ENCODE data around the gene CAVIN2.

CAVIN2 gene

GRCh38 chr2:191845876-191846514 is 893 bp downstream of the CAVIN2 start:
- no peak overlapping the region for H3K4me3 ChIP-seq (ENCODE audit: low read length)
- no peak for DNase-seq (ENCODE audit: low read depth, low spot score)

DNA sequence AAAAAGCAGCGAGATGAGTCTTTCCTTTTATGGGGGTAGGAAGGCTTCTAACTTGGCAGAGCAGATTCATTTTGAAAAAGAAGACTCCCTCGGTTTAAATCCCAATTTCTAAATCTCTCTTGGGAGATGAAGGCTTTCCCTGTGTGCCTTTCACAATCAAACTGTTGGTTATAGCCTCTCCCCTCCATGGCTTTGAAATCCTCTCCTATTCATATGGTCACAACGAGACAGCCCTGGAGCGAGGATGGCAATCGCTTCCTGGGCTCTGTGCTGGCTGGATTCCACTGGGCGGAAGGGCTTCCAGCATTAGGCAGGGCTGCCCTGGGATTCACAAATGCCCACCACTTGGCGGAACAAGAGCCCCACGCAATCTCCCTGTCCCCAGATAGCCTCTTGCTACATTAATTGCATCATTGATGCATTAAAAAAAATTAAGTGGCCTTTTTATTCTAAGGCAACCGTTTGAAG is 1.6 kb downstream of the CAVIN2 start:
- DNase-seq (ENCODE audit: low read depth, low spot score) = no peak
- no peak overlapping the region for H3K4me3 ChIP-seq (ENCODE audit: low read length)

DNA sequence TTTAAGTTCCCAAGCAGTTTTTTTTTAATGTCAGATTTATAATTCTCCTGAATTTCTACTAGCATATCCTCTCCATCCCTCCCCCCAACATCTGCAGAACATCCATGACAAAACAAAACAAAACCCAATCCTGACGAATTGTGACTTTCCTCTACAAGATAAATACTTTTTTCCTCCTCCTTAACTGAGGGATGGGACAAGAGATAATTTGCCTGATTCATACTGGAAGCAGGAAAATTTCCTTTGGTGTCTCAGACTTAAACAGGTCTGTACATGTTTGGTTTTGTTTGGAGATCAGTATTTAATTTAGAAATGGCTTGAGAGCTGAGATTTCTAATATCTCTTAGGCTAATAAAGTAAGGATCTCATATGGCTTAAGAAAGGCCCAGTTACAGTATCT is 2.2 kb downstream of the CAVIN2 start:
- no peak for DNase-seq (ENCODE audit: low read depth, low spot score)

DNA sequence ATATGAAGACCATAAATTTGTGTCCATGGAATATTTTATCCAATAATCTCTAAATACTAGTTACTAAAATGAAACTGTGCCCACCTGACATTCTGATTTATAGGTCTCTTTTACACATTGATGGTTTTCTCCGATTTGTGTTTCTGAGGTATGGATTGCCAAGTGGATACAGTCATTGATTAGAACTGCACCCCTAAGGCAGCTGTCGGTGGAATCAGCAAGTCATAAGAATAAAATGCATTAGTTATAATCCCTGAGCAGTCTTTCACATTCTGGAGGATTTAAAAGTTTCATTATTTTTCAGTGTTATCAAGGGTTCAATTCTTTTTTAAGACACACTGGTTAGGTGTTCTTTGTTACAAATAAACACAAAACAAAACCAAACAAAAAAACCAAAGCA is 6.0 kb downstream of the CAVIN2 start:
- DNase-seq (ENCODE audit: low read depth, low spot score) = no peak
- no peak overlapping the region for H3K4me3 ChIP-seq (ENCODE audit: low read length)

More for the DNA sequence above, 2.2 kb downstream of the CAVIN2 start:
- H3K4me3 ChIP-seq (ENCODE audit: low read length) = no peak overlapping the region

GRCh38 chr2:191839918-191840804 is 6.7 kb downstream of the CAVIN2 start:
- no peak for DNase-seq (ENCODE audit: low read depth, low spot score)
- H3K4me3 ChIP-seq (ENCODE audit: low read length) = no peak overlapping the region

DNA sequence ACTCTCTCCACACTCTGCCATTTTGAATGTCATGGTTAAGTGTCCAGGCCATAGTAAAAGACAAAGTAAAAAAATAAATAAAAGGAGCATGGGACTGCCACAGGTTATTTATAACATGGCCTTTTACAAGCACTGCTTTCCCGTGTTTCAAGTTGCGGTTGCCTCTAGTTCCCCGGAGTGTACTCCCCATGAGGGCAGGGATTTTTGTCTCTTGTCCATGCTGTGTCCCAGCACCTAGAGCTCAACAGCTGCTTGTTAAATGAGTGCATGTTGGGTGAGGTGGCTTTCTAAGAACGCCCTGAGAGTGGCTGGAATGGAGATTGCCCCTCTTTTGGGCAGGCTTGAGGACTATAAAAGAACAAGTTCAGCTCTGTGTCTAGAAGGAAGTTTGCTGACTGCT is 8.4 kb downstream of the CAVIN2 start:
- DNase-seq (ENCODE audit: low read depth, low spot score) = no peak
- no peak overlapping the region for H3K4me3 ChIP-seq (ENCODE audit: low read length)

- no peak for DNase-seq (ENCODE audit: low read depth, low spot score)
- H3K4me3 ChIP-seq (ENCODE audit: low read length) = no peak overlapping the region
These were observed 9.8 kb downstream of the CAVIN2 start for GRCh38 chr2:191836853-191837769.

- no peak overlapping the region for H3K4me3 ChIP-seq (ENCODE audit: low read length)
- DNase-seq (ENCODE audit: low read depth, low spot score) = no peak
These were observed 10.4 kb downstream of the CAVIN2 start for GRCh38 chr2:191836471-191836852.

GRCh38 chr2:191835539-191836350 is 11.1 kb downstream of the CAVIN2 start:
- DNase-seq (ENCODE audit: low read depth, low spot score) = no peak
- no peak overlapping the region for H3K4me3 ChIP-seq (ENCODE audit: low read length)

DNA sequence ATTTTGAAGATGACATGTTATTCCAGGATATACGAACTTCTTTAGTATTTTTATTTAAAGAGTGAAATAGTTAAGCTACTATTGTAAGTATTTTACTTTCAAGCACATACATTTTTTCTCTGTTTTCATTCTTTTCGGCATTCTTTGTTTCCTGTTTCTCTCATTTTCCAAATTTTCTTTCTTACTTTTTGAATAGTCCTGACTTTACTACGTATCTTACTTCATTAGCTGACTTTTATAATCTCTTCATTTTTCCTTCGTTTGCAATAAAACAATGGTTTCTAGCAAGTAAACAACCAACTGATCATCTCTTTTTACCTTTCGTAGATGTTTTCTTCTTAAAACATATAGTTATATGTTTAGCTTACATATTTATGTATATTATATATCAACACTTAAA is 11.8 kb downstream of the CAVIN2 start:
- no peak for DNase-seq (ENCODE audit: low read depth, low spot score)
- H3K4me3 ChIP-seq (ENCODE audit: low read length) = no peak overlapping the region

GRCh38 chr2:191833356-191833755 is 13.5 kb downstream of the CAVIN2 start:
- DNase-seq (ENCODE audit: low read depth, low spot score) = no peak
- no peak overlapping the region for H3K4me3 ChIP-seq (ENCODE audit: low read length)

GRCh38 chr2:191832668-191833067 is 14.2 kb downstream of the CAVIN2 start:
- no peak for DNase-seq (ENCODE audit: low read depth, low spot score)
- H3K4me3 ChIP-seq (ENCODE audit: low read length) = no peak overlapping the region

DNA sequence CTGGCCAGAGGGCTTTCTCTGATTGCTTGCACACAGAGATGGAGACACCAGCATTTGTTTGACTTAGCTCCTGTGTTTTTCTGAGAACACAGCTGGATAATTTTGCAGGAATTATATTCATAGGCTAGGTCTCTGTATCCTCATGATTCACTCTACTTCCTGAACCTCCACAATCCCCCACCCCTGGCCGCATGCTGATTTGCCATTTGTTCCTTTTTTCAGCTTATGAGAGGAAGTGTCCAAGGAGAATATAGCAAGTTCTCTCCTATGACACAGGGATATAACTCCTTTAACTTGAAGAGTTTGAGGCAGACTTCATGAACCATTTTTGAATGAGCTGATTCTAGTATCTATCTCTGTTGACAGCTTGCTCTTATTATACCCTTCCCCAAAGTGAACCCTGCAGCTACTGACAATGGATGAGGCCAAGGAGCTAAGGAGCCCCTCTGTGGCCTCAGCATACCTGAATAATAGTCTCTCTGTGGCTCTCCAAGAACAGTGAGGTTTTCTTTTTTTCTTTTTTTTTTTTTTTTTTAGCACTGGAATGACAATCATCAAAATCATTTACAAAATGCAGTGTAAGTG is 15.4 kb downstream of the CAVIN2 start:
- DNase-seq (ENCODE audit: low read depth, low spot score) = no peak
- H3K4me3 ChIP-seq (ENCODE audit: low read length) = no peak overlapping the region

DNA sequence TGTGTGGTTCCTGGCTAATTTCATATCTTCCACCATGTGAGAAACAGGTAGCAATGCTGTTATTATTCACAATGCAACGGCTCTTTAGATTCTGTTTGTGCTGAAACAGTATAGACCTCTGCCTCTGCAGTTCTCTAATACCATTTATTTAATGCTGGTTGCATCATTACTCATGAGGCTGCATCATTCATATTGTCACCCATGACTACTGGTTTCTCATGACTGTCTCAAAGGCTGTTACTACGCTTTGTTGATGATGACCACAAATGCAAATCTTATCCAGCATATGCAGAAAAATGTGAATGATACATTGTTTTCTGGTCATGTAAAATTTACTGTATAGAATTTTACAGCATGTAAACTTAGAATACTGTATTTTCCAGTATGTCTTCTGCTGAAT is 22.5 kb downstream of the CAVIN2 start:
- no peak for DNase-seq (ENCODE audit: low read depth, low spot score)
- H3K4me3 ChIP-seq (ENCODE audit: low read length) = no peak overlapping the region

GRCh38 chr2:191821078-191821477 is 25.8 kb downstream of the CAVIN2 start:
- no peak overlapping the region for H3K4me3 ChIP-seq (ENCODE audit: low read length)

GRCh38 chr2:191818725-191819350 is 28.1 kb downstream of the CAVIN2 start:
- no peak overlapping the region for H3K4me3 ChIP-seq (ENCODE audit: low read length)
- DNase-seq (ENCODE audit: low read depth, low spot score) = no peak

More at GRCh38 chr2:191821078-191821477, 25.8 kb downstream of the CAVIN2 start:
- no peak for DNase-seq (ENCODE audit: low read depth, low spot score)

GRCh38 chr2:191818133-191818532 is 28.8 kb downstream of the CAVIN2 start:
- no peak for DNase-seq (ENCODE audit: low read depth, low spot score)
- no peak overlapping the region for H3K4me3 ChIP-seq (ENCODE audit: low read length)

DNA sequence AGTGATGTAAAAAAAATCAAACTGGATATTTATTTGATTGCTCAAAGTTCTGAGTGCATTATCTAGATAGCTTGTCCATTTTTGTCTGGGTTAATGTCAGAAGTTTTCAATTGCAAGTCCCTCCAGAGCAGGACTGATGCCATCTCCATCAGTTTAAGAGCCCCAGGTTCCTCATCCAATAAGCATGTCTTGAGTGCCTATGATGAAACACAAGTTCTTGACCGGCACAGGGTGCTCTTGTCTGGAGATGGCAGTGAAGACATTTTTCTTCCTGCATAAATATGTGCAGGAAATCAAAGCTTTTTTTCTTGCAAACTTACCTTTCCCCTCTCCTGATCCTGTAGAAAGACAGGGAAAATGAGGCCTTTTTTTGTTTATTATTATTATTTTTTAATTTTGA is 31.9 kb downstream of the CAVIN2 start:
- H3K4me3 ChIP-seq (ENCODE audit: low read length) = no peak overlapping the region
- DNase-seq (ENCODE audit: low read depth, low spot score) = no peak

Measured in Jurkat, Clone E6-1 (cell line).